Lower leg skin (tissue), 4 donors: ENCODE results near the gene SUCLG1. TPM values are rescaled to one million over a fixed set of nuclear protein-coding genes. Genes with fewer than 3 reads are reported as not detected.

Experiments
- DNase-seq, 2 donors: peaks; one replicate each; pipeline ENCODE4 v3.0.0-alpha.2; 2019; ENCODE audit warnings: low spot score in 2 of 2
- H3K4me3 ChIP-seq: fragments of 200-600 bp; sonication (generic); 2 replicates; pipeline ENCODE4 v1.5.1; 2017; ENCODE audit warnings: mild to moderate bottlenecking, low read depth; ENCODE audit not compliant: poor library complexity, severe bottlenecking
- CTCF ChIP-seq, 3 donors: fragments of 450-650 bp; IDR thresholded peaks; one replicate each; pipeline ENCODE4 v1.5.1; 2016; ENCODE audit warnings: antibody characterized with exemption in 3 of 3, mild to moderate bottlenecking in 3 of 3, moderate library complexity in 2 of 3
- POLR2A ChIP-seq, 2 donors: fragments of 450-650 bp; IDR thresholded peaks; one replicate each; pipeline ENCODE4 v1.6.1; 2016 to 2017; ENCODE audit warnings: antibody characterized with exemption in 2 of 2, mild to moderate bottlenecking in 1 of 2, moderate library complexity in 1 of 2
- WGBS, 2 donors: methylation state at CpG; one replicate each; pipeline ENCODE4 v1.1.5; 2018; 5-methylcytosine and 5-hydroxymethylcytosine counted together
- intact Hi-C: fragments of 100-400 bp; cut with DNase I; formaldehyde crosslinking; loops from one replicate; pipeline ENCODE4 v1.15.0; 2023; ENCODE audit warnings: low total_unique reads
- total RNA-seq, 4 donors: library from RNA; depleted of rRNA; stranded (reverse); fragments of >200 nt; gene quantifications; one replicate each; pipeline ENCODE4 v1.1.0, GENCODE V29; 2016

SUCLG1 gene
- total RNA-seq, 4 donors from 2014 or later = 47.7 to 83.8 (median 61.1) TPM

- no peak overlapping the region for H3K4me3 ChIP-seq
- WGBS, 2 donors = 65 to 80% methylated on average over 4 of the region's 4 CpGs
- intact Hi-C loops = loop anchor here (5.0 to 10.0 kb wide), 2 partner anchors 391 to 723 kb away; partner anchors contain the start of gene TRABD2A
- no peak for DNase-seq
- TF ChIP-seq CTCF (IDR thresholded peaks at IDR 0.05) (no peak), POLR2A (IDR thresholded peaks at IDR 0.05) (no peak)
Measured at GRCh38 chr2:84494070-84494469, 35.0 kb upstream of the SUCLG1 start.

GRCh38 chr2:84493514-84493913 is 34.4 kb upstream of the SUCLG1 start:
- WGBS, 2 donors = 57 to 60% methylated on average over 5 of the region's 5 CpGs
- no peak for TF ChIP-seq CTCF (IDR thresholded peaks at IDR 0.05)
- TF ChIP-seq POLR2A (IDR thresholded peaks at IDR 0.05) = no peak
- intact Hi-C loops = loop anchor here (5.0 to 10.0 kb wide), 2 partner anchors 391 to 724 kb away; partner anchors contain the start of gene TRABD2A
- no peak for DNase-seq
- no peak overlapping the region for H3K4me3 ChIP-seq

- WGBS, 2 donors = 68 to 75% methylated on average over 1 of the region's 1 CpG
- no peak for TF ChIP-seq POLR2A (IDR thresholded peaks at IDR 0.05)
- TF ChIP-seq CTCF (IDR thresholded peaks at IDR 0.05) = no peak
- intact Hi-C loops = loop anchor here (5.0 to 10.0 kb wide), 2 partner anchors 392 to 725 kb away; partner anchors contain the start of gene TRABD2A
- H3K4me3 ChIP-seq = no peak overlapping the region
- DNase-seq = no peak
Measured at GRCh38 chr2:84492571-84492970, 33.5 kb upstream of the SUCLG1 start.

- WGBS, 2 donors = 85 to 87% methylated on average over 6 of the region's 6 CpGs
- intact Hi-C loops = loop anchor here (5.0 to 10.0 kb wide), 2 partner anchors 393 to 726 kb away; partner anchors contain the start of gene TRABD2A
Measured at GRCh38 chr2:84491741-84492140, 32.7 kb upstream of the SUCLG1 start.

GRCh38 chr2:84491256-84491655 is 32.2 kb upstream of the SUCLG1 start:
- no peak for DNase-seq
- intact Hi-C loops = loop anchor here (5.0 to 10.0 kb wide), 2 partner anchors 394 to 726 kb away; partner anchors contain the start of gene TRABD2A
- 67 to 69% methylated on average over 2 of the region's 2 CpGs for WGBS, 2 donors
- H3K4me3 ChIP-seq = no peak overlapping the region
- TF ChIP-seq POLR2A (IDR thresholded peaks at IDR 0.05) (no peak), CTCF (IDR thresholded peaks at IDR 0.05) (no peak)

More at GRCh38 chr2:84491741-84492140, 32.7 kb upstream of the SUCLG1 start:
- H3K4me3 ChIP-seq = no peak overlapping the region
- TF ChIP-seq CTCF (IDR thresholded peaks at IDR 0.05) = no peak
- no peak for TF ChIP-seq POLR2A (IDR thresholded peaks at IDR 0.05)
- DNase-seq = no peak
